Fibroblast of villous mesenchyme (primary cell): Measurements from ENCODE around the gene MVB12B. TPM values are rescaled to one million over a fixed set of nuclear protein-coding genes. Genes with fewer than 3 reads are reported as not detected.

Experiments used
- DNase-seq: peaks from one replicate; pipeline ENCODE4 v3.0.0-alpha.2; 2010; ENCODE audit warnings: low read depth
- H3K4me3 ChIP-seq: 2 replicates; pipeline ENCODE4 v1.5.1; 2011; ENCODE audit warnings: low read depth, mild to moderate bottlenecking, low read length
- CTCF ChIP-seq: IDR thresholded peaks from 2 replicates; pipeline ENCODE4 v1.5.1; 2012; ENCODE audit warnings: low read depth, mild to moderate bottlenecking, low read length; ENCODE audit not compliant: insufficient read depth
- total RNA-seq: library from RNA; depleted of rRNA; stranded (reverse); fragments of >200 nt; gene quantifications from 2 replicates; pipeline ENCODE4 v1.2.3, GENCODE V29; 2012

Gene MVB12B
- total RNA-seq, 1 donor = 3.5 TPM

- DNase-seq = no peak
- no peak overlapping the region for H3K4me3 ChIP-seq
- TF ChIP-seq CTCF = no peak
Observed at GRCh38 chr9:126456441-126457174, 130.0 kb downstream of the MVB12B start.

GRCh38 chr9:126457175-126457547 is 130.5 kb downstream of the MVB12B start:
- TF ChIP-seq CTCF = no peak
- H3K4me3 ChIP-seq = no peak overlapping the region
- no peak for DNase-seq

GRCh38 chr9:126457890-126458289 is 131.3 kb downstream of the MVB12B start:
- H3K4me3 ChIP-seq = no peak overlapping the region
- DNase-seq = no peak
- TF ChIP-seq CTCF = no peak

GRCh38 chr9:126459126-126459525 is 132.5 kb downstream of the MVB12B start:
- no peak for TF ChIP-seq CTCF

GRCh38 chr9:126459546-126459945 is 132.9 kb downstream of the MVB12B start:
- DNase-seq = no peak
- H3K4me3 ChIP-seq = no peak overlapping the region
- TF ChIP-seq CTCF = no peak

More at GRCh38 chr9:126459126-126459525, 132.5 kb downstream of the MVB12B start:
- no peak for DNase-seq
- no peak overlapping the region for H3K4me3 ChIP-seq

- H3K4me3 ChIP-seq = no peak overlapping the region
- DNase-seq = no peak
- TF ChIP-seq CTCF = no peak
Observed at GRCh38 chr9:126459965-126460843, 133.6 kb downstream of the MVB12B start.
